HCT116 (cell line): ENCODE measurements around the gene AHNAK. TPM values are rescaled to one million over a fixed set of nuclear protein-coding genes. Genes with fewer than 3 reads are reported as not detected.

ENCODE experiments used
- ATAC-seq: fragments of 200-7000 bp; cut with Tn5 transposase; 2 replicates; pipeline ENCODE4 v1.9.1; 2020; ENCODE audit warnings: mild to moderate bottlenecking, moderate library complexity
- BruUV-seq: library from RNA; stranded (reverse); fragments of 400-500 nt; replicated peaks from 2 replicates; lab custom pipeline; 2021; lab: Mats Ljungman, UMichigan
- CTCF ChIA-PET: fragments of 300-600 bp; sonication (Branson Sonifier 250); formaldehyde crosslinking; loops from one replicate; lab custom pipeline; 2021; ENCODE audit warnings: antibody characterized with exemption; lab: Charles Lee
- POLR2A ChIA-PET: fragments of 300-600, 350-600 bp; sonication (Branson Sonifier 250); formaldehyde crosslinking; loops from one replicate; lab custom pipeline; 2021; ENCODE audit warnings: antibody characterized with exemption; lab: Charles Lee
- RAD21 ChIA-PET, 2 experiments: fragments of 300-600 bp; sonication (Branson Sonifier 250); formaldehyde crosslinking; loops; one replicate each; lab custom pipeline; 2023; ENCODE audit warnings: low total read pairs in 2 of 2; ENCODE audit not compliant: uncharacterized antibody in 2 of 2, unreplicated experiment in 2 of 2, low non-redundant PET in 1 of 2; lab: Charles Lee
- DNase-seq: peaks from one replicate; pipeline ENCODE4 v3.0.0-alpha.2; 2010; ENCODE audit warnings: low read depth, low spot score
- H2AFZ ChIP-seq: fragments of 200-600 bp; shearing (Covaris generic), sonication (generic); 2 replicates; pipeline ENCODE4 v1.6.1; 2017; ENCODE audit warnings: low read depth, mixed run types, mixed read lengths, antibody characterized with exemption, low read length; ENCODE audit not compliant: poor library complexity, severe bottlenecking
- H3K27ac ChIP-seq: 2 replicates; pipeline ENCODE4 v1.5.1; 2012; ENCODE audit warnings: low read depth, low read length
- H3K27me3 ChIP-seq: fragments of 200-600 bp; sonication (generic); 2 replicates; pipeline ENCODE4 v1.6.1; 2016; ENCODE audit warnings: mixed run types, low read length, mixed read lengths; ENCODE audit not compliant: insufficient read depth
- H3K36me3 ChIP-seq, 2 experiments: fragments of 200-500 bp in 1 of 2; fragments of 200-600 bp in 1 of 2; sonication (Bioruptor generic) in 1 of 2; sonication (generic) in 1 of 2; 2 replicates each; pipeline versions ENCODE4 v1.5.1 to v1.6.1; 2014 to 2016; ENCODE audit warnings: low read length in 2 of 2, inconsistent platforms in 1 of 2, mixed read lengths in 1 of 2, mixed run types in 1 of 2; ENCODE audit not compliant: insufficient read depth in 2 of 2, control insufficient read depth in 1 of 2
- H3K4me1 ChIP-seq, 2 experiments: fragments of 200-600 bp in 1 of 2; sonication (generic) in 1 of 2; 2 replicates each; pipeline versions ENCODE4 v1.5.1 to v1.6.1; 2012 to 2017; ENCODE audit warnings: low read length in 2 of 2, inconsistent platforms in 1 of 2, mild to moderate bottlenecking in 1 of 2, mixed read lengths in 1 of 2, mixed run types in 1 of 2, moderate library complexity in 1 of 2; ENCODE audit not compliant: insufficient read depth in 2 of 2, control insufficient read depth in 1 of 2
- H3K4me2 ChIP-seq: fragments of 200-600 bp; sonication (generic); 2 replicates; pipeline ENCODE4 v1.6.1; 2017; ENCODE audit warnings: mixed run types, low read length, mixed read lengths
- H3K4me3 ChIP-seq, 2 experiments: fragments of 200-600 bp in 1 of 2; sonication (generic) in 1 of 2; replicated peaks in 1 of 2; 2 replicates each; pipeline ENCODE4 v1.5.1; 2011 to 2016; ENCODE audit warnings: low read length in 2 of 2, control low read depth in 1 of 2, low read depth in 1 of 2, mild to moderate bottlenecking in 1 of 2, mixed read lengths in 1 of 2, mixed run types in 1 of 2
- H3K79me2 ChIP-seq: fragments of 200-600 bp; sonication (generic); 2 replicates; pipeline ENCODE4 v1.6.1; 2017; ENCODE audit warnings: mild to moderate bottlenecking, mixed run types, low read length, moderate library complexity, mixed read lengths; ENCODE audit not compliant: insufficient read depth
- H3K9ac ChIP-seq: fragments of 200-600 bp; sonication (generic); 2 replicates; pipeline ENCODE4 v1.6.1; 2016; ENCODE audit warnings: low read length, mixed read lengths
- H3K9me2 ChIP-seq: fragments of 200-600 bp; sonication (generic), shearing (Covaris generic); 2 replicates; pipeline ENCODE4 v1.6.1; 2017; ENCODE audit warnings: mixed run types, mild to moderate bottlenecking, moderate library complexity; ENCODE audit not compliant: insufficient read depth
- H3K9me3 ChIP-seq, 2 experiments: fragments of 200-500 bp in 1 of 2; fragments of 200-600 bp in 1 of 2; sonication (Bioruptor generic) in 1 of 2; sonication (generic) in 1 of 2; 2 replicates each; pipeline ENCODE4 v1.6.1; 2014 to 2017; ENCODE audit warnings: low read length in 2 of 2, mixed read lengths in 2 of 2, inconsistent platforms in 1 of 2, low read depth in 1 of 2, mild to moderate bottlenecking in 1 of 2, mixed run types in 1 of 2, moderate library complexity in 1 of 2; ENCODE audit not compliant: control insufficient read depth in 1 of 2, insufficient read depth in 1 of 2
- H4K20me1 ChIP-seq: fragments of 200-600 bp; sonication (generic), shearing (Covaris generic); 2 replicates; pipeline ENCODE4 v1.6.1; 2017; ENCODE audit warnings: mixed run types, mild to moderate bottlenecking, moderate library complexity; ENCODE audit not compliant: insufficient read depth
- ELF1 ChIP-seq: IDR thresholded peaks from 2 replicates; pipeline ENCODE4 v1.6.1; 2012; ENCODE audit warnings: low read depth, borderline replicate concordance
- EZH2 ChIP-seq: fragments of 200-600 bp; sonication (generic); IDR thresholded peaks from 2 replicates; pipeline ENCODE4 v1.6.1; 2017; ENCODE audit warnings: antibody characterized with exemption, mixed run types
- EZH2phosphoT487 ChIP-seq: fragments of 200-600 bp; IDR thresholded peaks from 2 replicates; pipeline ENCODE4 v1.6.1; 2018; ENCODE audit warnings: antibody characterized with exemption, borderline replicate concordance
- POLR2A ChIP-seq: IDR thresholded peaks from 2 replicates; pipeline ENCODE4 v1.7.0; 2011; ENCODE audit warnings: borderline replicate concordance; ENCODE audit not compliant: insufficient read depth, insufficient read length; ENCODE audit errors: extremely low read depth
- POLR2AphosphoS5 ChIP-seq: IDR thresholded peaks from 2 replicates; pipeline ENCODE4 v1.6.1; 2011; ENCODE audit warnings: mild to moderate bottlenecking, low read depth, low read length, moderate library complexity
- RAD21 ChIP-seq: IDR thresholded peaks from 2 replicates; pipeline ENCODE4 v1.6.1; 2012; ENCODE audit warnings: low read depth, mild to moderate bottlenecking
- SRF ChIP-seq: IDR thresholded peaks from 2 replicates; pipeline ENCODE4 v1.6.1; 2012; ENCODE audit warnings: low read depth
- TCF7L2 ChIP-seq: IDR thresholded peaks from 2 replicates; pipeline ENCODE4 v1.7.0; 2011; ENCODE audit warnings: borderline replicate concordance, inconsistent platforms; ENCODE audit not compliant: insufficient read depth, insufficient read length; ENCODE audit errors: extremely low read depth
- ZBTB33 ChIP-seq: IDR thresholded peaks from 2 replicates; pipeline ENCODE4 v1.6.1; 2011; ENCODE audit warnings: mild to moderate bottlenecking, low read length, moderate library complexity; ENCODE audit not compliant: insufficient replicate concordance; ENCODE audit errors: extremely low read depth
- ZFX ChIP-seq: fragments of 450-650 bp; IDR thresholded peaks from 2 replicates; pipeline ENCODE4 v1.6.1; 2017
- ZNF274 ChIP-seq: fragments of 200-500 bp; sonication (Bioruptor generic); IDR thresholded peaks from 2 replicates; pipeline ENCODE4 v1.6.1; 2014; ENCODE audit warnings: mild to moderate bottlenecking, low read depth, low read length, inconsistent platforms
- intact Hi-C: fragments of 100-400 bp; cut with micrococcal nuclease; formaldehyde crosslinking; loops from 2 replicates; pipeline ENCODE4 v1.10.0; 2022
- total RNA-seq: library from RNA; stranded (reverse); gene quantifications from one replicate; pipeline ENCODE4 v1.2.1, GENCODE V29; 2021; ENCODE audit not compliant: unreplicated experiment

Gene AHNAK
- total RNA-seq, 1 experiment from 2014 or later: 239 TPM

GRCh38 chr11:62430425-62430824 lies 116.2 kb downstream of the AHNAK start:
- CTCF ChIA-PET: no interaction called here
- H3K27me3 ChIP-seq: no peaks in the 10 kb centered on the region

More at GRCh38 chr11:62430425-62430824, 116.2 kb downstream of the AHNAK start:
- Histone ChIP-seq H3K27ac (no peak overlapping the region), H3K9ac (no peak overlapping the region)
- RAD21 ChIA-PET: no interaction called here
- DNase-seq (no peak), ATAC-seq (no peak)
- intact Hi-C loops: no loop called here
- no peak for TF ChIP-seq RAD21
- TF ChIP-seq POLR2A: no peak
- no peak for TF ChIP-seq EZH2
- TF ChIP-seq SRF: no peak
- no peak for TF ChIP-seq ZBTB33
- TF ChIP-seq TCF7L2: no peak
- no peak for TF ChIP-seq ZFX
- no peak for TF ChIP-seq ELF1
- no peak for TF ChIP-seq ZNF274
- TF ChIP-seq EZH2phosphoT487: no peak
- no peak for TF ChIP-seq POLR2AphosphoS5
- TF ChIP-seq, all 23 proteins: peak for 0
- Histone ChIP-seq H3K36me3 (no peaks in the 10 kb centered on the region), H4K20me1 (no peaks in the 10 kb centered on the region), H2AFZ (no peak overlapping the region), H3K4me2 (no peak overlapping the region), H3K9me3 (no peaks in the 10 kb centered on the region), H3K79me2 (no peaks in the 10 kb centered on the region), H3K4me3 (no peak overlapping the region), H3K4me1 (peaks cover 0 to 20% of the 10 kb centered on the region in 2 experiments; a peak in 2 of 4 replicates), H3K9me2 (no peaks in the 10 kb centered on the region)
- POLR2A ChIA-PET: no interaction called here
- no TSS peak for BruUV-seq
